K562 (cell line): ENCODE measurements around the gene GBA3.

Experiments used
- CTCF ChIP-seq, 3 experiments: IDR thresholded peaks in 2 of 3; conservative IDR thresholded peaks in 1 of 3; 2 replicates each; pipeline ENCODE4 v1.5.1; 2011 to 2012; ENCODE audit warnings: low read length in 3 of 3, mild to moderate bottlenecking in 3 of 3, control low read depth in 2 of 3, improper control_type of control experiment in 1 of 3, inconsistent platforms in 1 of 3, low read depth in 1 of 3, mixed read lengths in 1 of 3, moderate library complexity in 1 of 3; ENCODE audit not compliant: insufficient read depth in 2 of 3
- ETV6 ChIP-seq, 3 experiments: fragments of 150-350 bp in 1 of 3; sonication (generic) in 1 of 3; formaldehyde crosslinking in 1 of 3; IDR thresholded peaks; 2 replicates each; pipeline versions ENCODE4 v1.6.1 to v1.8.0; 2014 to 2022; ENCODE audit warnings: borderline replicate concordance in 2 of 3, low read depth in 2 of 3, antibody characterized with exemption in 1 of 3, low read length in 1 of 3, mild to moderate bottlenecking in 1 of 3, missing genetic modification reagents in 1 of 3
- HDAC6 ChIP-seq: IDR thresholded peaks from 2 replicates; pipeline ENCODE4 v1.6.1; 2012; ENCODE audit warnings: low read depth, mild to moderate bottlenecking, control low read depth, inconsistent platforms, low read length, moderate library complexity
- KLF16 ChIP-seq: IDR thresholded peaks from 2 replicates; pipeline ENCODE4 v1.6.1; 2016; ENCODE audit warnings: antibody characterized with exemption

GRCh38 chr4:22695029-22695428, 2.3 kb downstream of the GBA3 start:
- no peak for TF ChIP-seq KLF16
- TF ChIP-seq CTCF (IDR thresholded peaks at IDR 0.05 in 2 of 3, conservative IDR thresholded peaks at IDR 0.05 in 1 of 3; ENCODE audit: insufficient read depth in 2 of 3, low read depth in 1 of 3, low read length in 3 of 3) = no peak
- TF ChIP-seq ETV6 (IDR thresholded peaks at IDR 0.05; ENCODE audit: borderline replicate concordance in 1 of 2, low read depth in 2 of 2, low read length in 1 of 2) = no peak
- TF ChIP-seq ETV6 (CRISPR knock-in tag; IDR thresholded peaks at IDR 0.05; ENCODE audit: borderline replicate concordance) = no peak
- no peak for TF ChIP-seq HDAC6
